ENCODE data around the gene CASQ2.

CASQ2 gene

GRCh38 chr1:115768549-115768948 lies at the start of gene CASQ2:
CASQ2 (minus strand) TSS chr1:115768714; CDS start chr1:115768541, 173 bp downstream.
- H3K4me3 ChIP-seq (ENCODE audit: low read depth, low read length) = no peak within 1 kb of the TSS
- no peak for TF ChIP-seq CTCF (IDR thresholded peaks at IDR 0.05; ENCODE audit: insufficient read depth, low read depth, low read length, missing control alignments)
- no peak for DNase-seq (ENCODE audit: low read depth)

- TF ChIP-seq CTCF (IDR thresholded peaks at IDR 0.05; ENCODE audit: insufficient read depth, low read depth, low read length, missing control alignments) = no peak
- no peak for DNase-seq (ENCODE audit: low read depth)
- no peak overlapping the region for H3K4me3 ChIP-seq (ENCODE audit: low read depth, low read length)
Observed at GRCh38 chr1:115815694-115816093, 47.2 kb upstream of the CASQ2 start.

- DNase-seq (ENCODE audit: low read depth) = no peak
- no peak overlapping the region for H3K4me3 ChIP-seq (ENCODE audit: low read depth, low read length)
- no peak for TF ChIP-seq CTCF (IDR thresholded peaks at IDR 0.05; ENCODE audit: insufficient read depth, low read depth, low read length, missing control alignments)
Observed at GRCh38 chr1:115814685-115815398, 46.3 kb upstream of the CASQ2 start.

- no peak overlapping the region for H3K4me3 ChIP-seq (ENCODE audit: low read depth, low read length)
- no peak for DNase-seq (ENCODE audit: low read depth)
- no peak for TF ChIP-seq CTCF (IDR thresholded peaks at IDR 0.05; ENCODE audit: insufficient read depth, low read depth, low read length, missing control alignments)
Observed at GRCh38 chr1:115813727-115814126, 45.2 kb upstream of the CASQ2 start.

DNA sequence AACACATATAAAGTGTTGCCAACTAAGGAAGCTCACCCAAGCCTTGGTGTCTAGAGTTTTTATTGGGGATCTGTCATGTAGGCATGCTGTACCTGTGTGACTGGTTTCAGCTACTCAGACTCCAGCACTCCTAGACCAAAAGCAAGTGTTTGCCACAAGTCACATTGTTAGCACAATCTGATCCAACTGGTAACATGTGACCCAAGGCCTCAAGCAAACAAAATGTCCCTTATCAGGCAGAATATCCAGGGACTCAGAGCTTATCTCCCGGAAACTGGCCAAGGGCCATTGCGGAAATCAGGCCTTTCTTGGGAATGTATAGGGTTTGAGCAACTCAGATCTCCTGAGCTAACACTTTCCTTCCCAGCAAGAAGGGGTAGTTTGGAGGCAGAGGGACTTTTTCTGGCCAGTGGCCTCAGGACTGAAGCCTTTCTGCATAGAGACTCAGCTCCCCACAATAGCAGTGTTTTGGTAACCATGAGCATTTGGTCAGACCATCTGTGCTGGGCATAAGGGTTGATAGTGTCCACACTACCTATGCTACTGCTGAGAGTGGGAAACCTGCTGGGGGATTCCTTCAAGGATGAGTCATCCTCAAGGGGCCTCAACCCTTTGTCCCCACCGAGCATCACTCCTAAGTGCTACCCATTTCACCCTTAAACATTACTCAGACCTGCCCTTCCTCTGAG lies 42.8 kb upstream of the CASQ2 start:
- no peak for DNase-seq (ENCODE audit: low read depth)
- TF ChIP-seq CTCF (IDR thresholded peaks at IDR 0.05; ENCODE audit: insufficient read depth, low read depth, low read length, missing control alignments) = no peak
- no peak overlapping the region for H3K4me3 ChIP-seq (ENCODE audit: low read depth, low read length)

DNA sequence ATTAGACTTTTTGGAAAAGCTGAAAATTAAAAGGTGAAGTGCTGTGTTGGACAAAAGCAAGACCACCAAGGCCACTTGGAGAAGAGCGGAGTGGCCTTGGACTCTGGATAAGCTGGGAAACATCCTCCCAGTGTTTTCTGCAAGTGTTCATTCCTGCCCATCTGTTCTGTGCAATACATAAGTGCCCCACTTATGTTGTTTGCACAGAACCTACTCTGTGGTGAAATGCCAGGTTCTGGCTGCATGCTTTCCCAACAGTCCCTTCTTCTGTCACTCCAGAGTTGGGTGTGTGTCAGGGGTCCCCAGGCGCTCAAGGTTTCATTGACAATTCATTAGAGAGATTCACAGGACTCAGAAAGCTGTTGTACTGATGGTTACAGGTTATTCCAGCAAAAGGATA lies 42.1 kb upstream of the CASQ2 start:
- DNase-seq (ENCODE audit: low read depth) = no peak
- H3K4me3 ChIP-seq (ENCODE audit: low read depth, low read length) = no peak overlapping the region
- TF ChIP-seq CTCF (IDR thresholded peaks at IDR 0.05; ENCODE audit: insufficient read depth, low read depth, low read length, missing control alignments) = no peak
